ENCODE results near the gene ALDH4A1. TPM values are rescaled to one million over a fixed set of nuclear protein-coding genes. Genes with fewer than 3 reads are reported as not detected.

The ALDH4A1 gene
- total and polyA plus RNA-seq, 2 experiments from 2014 or later = 11.3 to 33.8 TPM

DNA sequence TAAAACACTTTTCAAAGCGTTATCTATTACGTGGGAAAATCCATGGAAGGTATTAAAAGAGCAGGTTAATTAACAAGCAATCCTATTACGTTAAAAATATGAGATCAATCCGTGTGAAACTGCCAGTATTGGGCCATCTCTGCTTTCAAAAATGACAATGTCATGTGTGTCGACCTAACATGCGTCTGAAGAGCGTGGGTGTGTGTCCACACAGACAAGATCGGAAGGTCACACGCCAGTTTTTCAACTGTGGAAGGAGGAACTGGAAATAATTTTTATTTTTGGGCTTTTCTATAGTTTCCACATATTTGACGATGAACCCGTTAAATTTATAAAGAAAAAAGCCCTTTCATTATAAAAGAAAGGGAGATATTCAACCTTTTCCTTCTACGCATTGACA lies 17.6 kb upstream of the ALDH4A1 start:
- Histone ChIP-seq H2AFZ (no peak overlapping the region), H3K27ac (ENCODE audit: low read depth) (no peak overlapping the region), H3K4me3 (no peak overlapping the region), H3K79me2 (replicated peaks; ENCODE audit: insufficient read depth) (no peaks in the 10 kb centered on the region), H3K27me3 (ENCODE audit: insufficient read depth) (no peaks in the 10 kb centered on the region), H3K36me3 (ENCODE audit: insufficient read depth) (no peaks in the 10 kb centered on the region), H3K4me1 (ENCODE audit: insufficient read depth) (no peaks in the 10 kb centered on the region; the same call in 1 of the 2 replicates), H3K9me2 (ENCODE audit: insufficient read depth) (no peaks in the 10 kb centered on the region), H3K4me2 (no peak overlapping the region), H3F3A (replicated peaks; ENCODE audit: low read depth) (no peaks in the 10 kb centered on the region), H4K20me1 (replicated peaks; ENCODE audit: insufficient read depth) (no peaks in the 10 kb centered on the region; the same call in 1 of the 2 replicates)
- TF ChIP-seq, protein P1, sequence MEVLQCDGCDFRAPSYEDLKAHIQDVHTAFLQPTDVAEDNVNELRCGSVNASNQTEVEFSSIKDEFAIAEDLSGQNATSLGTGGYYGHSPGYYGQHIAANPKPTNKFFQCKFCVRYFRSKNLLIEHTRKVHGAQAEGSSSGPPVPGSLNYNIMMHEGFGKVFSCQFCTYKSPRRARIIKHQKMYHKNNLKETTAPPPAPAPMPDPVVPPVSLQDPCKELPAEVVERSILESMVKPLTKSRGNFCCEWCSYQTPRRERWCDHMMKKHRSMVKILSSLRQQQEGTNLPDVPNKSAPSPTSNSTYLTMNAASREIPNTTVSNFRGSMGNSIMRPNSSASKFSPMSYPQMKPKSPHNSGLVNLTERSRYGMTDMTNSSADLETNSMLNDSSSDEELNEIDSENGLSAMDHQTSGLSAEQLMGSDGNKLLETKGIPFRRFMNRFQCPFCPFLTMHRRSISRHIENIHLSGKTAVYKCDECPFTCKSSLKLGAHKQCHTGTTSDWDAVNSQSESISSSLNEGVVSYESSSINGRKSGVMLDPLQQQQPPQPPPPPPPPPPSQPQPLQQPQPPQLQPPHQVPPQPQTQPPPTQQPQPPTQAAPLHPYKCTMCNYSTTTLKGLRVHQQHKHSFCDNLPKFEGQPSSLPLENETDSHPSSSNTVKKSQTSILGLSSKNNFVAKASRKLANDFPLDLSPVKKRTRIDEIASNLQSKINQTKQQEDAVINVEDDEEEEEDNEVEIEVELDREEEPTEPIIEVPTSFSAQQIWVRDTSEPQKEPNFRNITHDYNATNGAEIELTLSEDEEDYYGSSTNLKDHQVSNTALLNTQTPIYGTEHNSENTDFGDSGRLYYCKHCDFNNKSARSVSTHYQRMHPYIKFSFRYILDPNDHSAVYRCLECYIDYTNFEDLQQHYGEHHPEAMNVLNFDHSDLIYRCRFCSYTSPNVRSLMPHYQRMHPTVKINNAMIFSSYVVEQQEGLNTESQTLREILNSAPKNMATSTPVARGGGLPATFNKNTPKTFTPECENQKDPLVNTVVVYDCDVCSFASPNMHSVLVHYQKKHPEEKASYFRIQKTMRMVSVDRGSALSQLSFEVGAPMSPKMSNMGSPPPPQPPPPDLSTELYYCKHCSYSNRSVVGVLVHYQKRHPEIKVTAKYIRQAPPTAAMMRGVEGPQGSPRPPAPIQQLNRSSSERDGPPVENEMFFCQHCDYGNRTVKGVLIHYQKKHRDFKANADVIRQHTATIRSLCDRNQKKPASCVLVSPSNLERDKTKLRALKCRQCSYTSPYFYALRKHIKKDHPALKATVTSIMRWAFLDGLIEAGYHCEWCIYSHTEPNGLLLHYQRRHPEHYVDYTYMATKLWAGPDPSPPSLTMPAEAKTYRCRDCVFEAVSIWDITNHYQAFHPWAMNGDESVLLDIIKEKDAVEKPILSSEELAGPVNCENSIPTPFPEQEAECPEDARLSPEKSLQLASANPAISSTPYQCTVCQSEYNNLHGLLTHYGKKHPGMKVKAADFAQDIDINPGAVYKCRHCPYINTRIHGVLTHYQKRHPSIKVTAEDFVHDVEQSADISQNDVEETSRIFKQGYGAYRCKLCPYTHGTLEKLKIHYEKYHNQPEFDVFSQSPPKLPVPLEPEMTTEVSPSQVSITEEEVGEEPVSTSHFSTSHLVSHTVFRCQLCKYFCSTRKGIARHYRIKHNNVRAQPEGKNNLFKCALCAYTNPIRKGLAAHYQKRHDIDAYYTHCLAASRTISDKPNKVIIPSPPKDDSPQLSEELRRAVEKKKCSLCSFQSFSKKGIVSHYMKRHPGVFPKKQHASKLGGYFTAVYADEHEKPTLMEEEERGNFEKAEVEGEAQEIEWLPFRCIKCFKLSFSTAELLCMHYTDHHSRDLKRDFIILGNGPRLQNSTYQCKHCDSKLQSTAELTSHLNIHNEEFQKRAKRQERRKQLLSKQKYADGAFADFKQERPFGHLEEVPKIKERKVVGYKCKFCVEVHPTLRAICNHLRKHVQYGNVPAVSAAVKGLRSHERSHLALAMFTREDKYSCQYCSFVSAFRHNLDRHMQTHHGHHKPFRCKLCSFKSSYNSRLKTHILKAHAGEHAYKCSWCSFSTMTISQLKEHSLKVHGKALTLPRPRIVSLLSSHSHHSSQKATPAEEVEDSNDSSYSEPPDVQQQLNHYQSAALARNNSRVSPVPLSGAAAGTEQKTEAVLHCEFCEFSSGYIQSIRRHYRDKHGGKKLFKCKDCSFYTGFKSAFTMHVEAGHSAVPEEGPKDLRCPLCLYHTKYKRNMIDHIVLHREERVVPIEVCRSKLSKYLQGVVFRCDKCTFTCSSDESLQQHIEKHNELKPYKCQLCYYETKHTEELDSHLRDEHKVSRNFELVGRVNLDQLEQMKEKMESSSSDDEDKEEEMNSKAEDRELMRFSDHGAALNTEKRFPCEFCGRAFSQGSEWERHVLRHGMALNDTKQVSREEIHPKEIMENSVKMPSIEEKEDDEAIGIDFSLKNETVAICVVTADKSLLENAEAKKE (CRISPR knock-in tag; IDR thresholded peaks at IDR 0.05) = no peak
- TF ChIP-seq EZH2 (IDR thresholded peaks at IDR 0.05; ENCODE audit: low read depth, unreplicated experiment) = no peak
- TF ChIP-seq POLR2AphosphoS5 (IDR thresholded peaks at IDR 0.05; ENCODE audit: low read depth) = no peak
- TF ChIP-seq, protein P2, sequence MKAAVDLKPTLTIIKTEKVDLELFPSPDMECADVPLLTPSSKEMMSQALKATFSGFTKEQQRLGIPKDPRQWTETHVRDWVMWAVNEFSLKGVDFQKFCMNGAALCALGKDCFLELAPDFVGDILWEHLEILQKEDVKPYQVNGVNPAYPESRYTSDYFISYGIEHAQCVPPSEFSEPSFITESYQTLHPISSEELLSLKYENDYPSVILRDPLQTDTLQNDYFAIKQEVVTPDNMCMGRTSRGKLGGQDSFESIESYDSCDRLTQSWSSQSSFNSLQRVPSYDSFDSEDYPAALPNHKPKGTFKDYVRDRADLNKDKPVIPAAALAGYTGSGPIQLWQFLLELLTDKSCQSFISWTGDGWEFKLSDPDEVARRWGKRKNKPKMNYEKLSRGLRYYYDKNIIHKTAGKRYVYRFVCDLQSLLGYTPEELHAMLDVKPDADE (IDR thresholded peaks at IDR 0.05) = no peak
- no peak for TF ChIP-seq ZNF114 (CRISPR knock-in tag; IDR thresholded peaks at IDR 0.05)
- no peak for TF ChIP-seq STAT1 (IDR thresholded peaks at IDR 0.05; ENCODE audit: unreplicated experiment)
- TF ChIP-seq, protein P3, sequence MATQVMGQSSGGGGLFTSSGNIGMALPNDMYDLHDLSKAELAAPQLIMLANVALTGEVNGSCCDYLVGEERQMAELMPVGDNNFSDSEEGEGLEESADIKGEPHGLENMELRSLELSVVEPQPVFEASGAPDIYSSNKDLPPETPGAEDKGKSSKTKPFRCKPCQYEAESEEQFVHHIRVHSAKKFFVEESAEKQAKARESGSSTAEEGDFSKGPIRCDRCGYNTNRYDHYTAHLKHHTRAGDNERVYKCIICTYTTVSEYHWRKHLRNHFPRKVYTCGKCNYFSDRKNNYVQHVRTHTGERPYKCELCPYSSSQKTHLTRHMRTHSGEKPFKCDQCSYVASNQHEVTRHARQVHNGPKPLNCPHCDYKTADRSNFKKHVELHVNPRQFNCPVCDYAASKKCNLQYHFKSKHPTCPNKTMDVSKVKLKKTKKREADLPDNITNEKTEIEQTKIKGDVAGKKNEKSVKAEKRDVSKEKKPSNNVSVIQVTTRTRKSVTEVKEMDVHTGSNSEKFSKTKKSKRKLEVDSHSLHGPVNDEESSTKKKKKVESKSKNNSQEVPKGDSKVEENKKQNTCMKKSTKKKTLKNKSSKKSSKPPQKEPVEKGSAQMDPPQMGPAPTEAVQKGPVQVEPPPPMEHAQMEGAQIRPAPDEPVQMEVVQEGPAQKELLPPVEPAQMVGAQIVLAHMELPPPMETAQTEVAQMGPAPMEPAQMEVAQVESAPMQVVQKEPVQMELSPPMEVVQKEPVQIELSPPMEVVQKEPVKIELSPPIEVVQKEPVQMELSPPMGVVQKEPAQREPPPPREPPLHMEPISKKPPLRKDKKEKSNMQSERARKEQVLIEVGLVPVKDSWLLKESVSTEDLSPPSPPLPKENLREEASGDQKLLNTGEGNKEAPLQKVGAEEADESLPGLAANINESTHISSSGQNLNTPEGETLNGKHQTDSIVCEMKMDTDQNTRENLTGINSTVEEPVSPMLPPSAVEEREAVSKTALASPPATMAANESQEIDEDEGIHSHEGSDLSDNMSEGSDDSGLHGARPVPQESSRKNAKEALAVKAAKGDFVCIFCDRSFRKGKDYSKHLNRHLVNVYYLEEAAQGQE (IDR thresholded peaks at IDR 0.05; ENCODE audit: unreplicated experiment) = no peak
- no peak for TF ChIP-seq EZH2phosphoT487 (IDR thresholded peaks at IDR 0.05; ENCODE audit: unreplicated experiment)
- TF ChIP-seq, protein P4, sequence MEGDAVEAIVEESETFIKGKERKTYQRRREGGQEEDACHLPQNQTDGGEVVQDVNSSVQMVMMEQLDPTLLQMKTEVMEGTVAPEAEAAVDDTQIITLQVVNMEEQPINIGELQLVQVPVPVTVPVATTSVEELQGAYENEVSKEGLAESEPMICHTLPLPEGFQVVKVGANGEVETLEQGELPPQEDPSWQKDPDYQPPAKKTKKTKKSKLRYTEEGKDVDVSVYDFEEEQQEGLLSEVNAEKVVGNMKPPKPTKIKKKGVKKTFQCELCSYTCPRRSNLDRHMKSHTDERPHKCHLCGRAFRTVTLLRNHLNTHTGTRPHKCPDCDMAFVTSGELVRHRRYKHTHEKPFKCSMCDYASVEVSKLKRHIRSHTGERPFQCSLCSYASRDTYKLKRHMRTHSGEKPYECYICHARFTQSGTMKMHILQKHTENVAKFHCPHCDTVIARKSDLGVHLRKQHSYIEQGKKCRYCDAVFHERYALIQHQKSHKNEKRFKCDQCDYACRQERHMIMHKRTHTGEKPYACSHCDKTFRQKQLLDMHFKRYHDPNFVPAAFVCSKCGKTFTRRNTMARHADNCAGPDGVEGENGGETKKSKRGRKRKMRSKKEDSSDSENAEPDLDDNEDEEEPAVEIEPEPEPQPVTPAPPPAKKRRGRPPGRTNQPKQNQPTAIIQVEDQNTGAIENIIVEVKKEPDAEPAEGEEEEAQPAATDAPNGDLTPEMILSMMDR (conservative IDR thresholded peaks at IDR 0.05; ENCODE audit: low read depth in 2 of 2) = no peak
- no peak for TF ChIP-seq JUNB (IDR thresholded peaks at IDR 0.05; ENCODE audit: unreplicated experiment)
- no peak for TF ChIP-seq ZNF331 (CRISPR knock-in tag; IDR thresholded peaks at IDR 0.05; ENCODE audit: low read depth)
- TF ChIP-seq NANOG (IDR thresholded peaks at IDR 0.05; ENCODE audit: borderline replicate concordance) = no peak
- no peak for TF ChIP-seq CREB1 (CRISPR knock-in tag; IDR thresholded peaks at IDR 0.05; ENCODE audit: low read depth)
- no peaks in the 10 kb centered on the region for H3K9me3 Mint-ChIP-seq
- no peak for ATAC-seq
- peaks cover 3% of the 10 kb centered on the region for H3K27me3 Mint-ChIP-seq (ENCODE audit: insufficient read depth, low read depth, poor library complexity)
- DNase-seq (ENCODE audit: low spot score) = no peak
- no peak overlapping the region for H3K27ac Mint-ChIP-seq
- H3K36me3 Mint-ChIP-seq (ENCODE audit: low read depth) = no peaks in the 10 kb centered on the region
- peaks cover 16% of the 10 kb centered on the region for H3K4me1 Mint-ChIP-seq
- no peak overlapping the region; the same call in 2 of the 3 replicates for H3K4me3 Mint-ChIP-seq
